ENCODE results near the gene KIF2A.
A peak's percentile ranks its signal among the peaks of the same experiment; 100 is the strongest.
"Not testable (repeated sequence)": the region's sequence is repeated elsewhere in the genome, so short reads cannot be mapped to it uniquely, and the experiment has no call there.

DNA sequence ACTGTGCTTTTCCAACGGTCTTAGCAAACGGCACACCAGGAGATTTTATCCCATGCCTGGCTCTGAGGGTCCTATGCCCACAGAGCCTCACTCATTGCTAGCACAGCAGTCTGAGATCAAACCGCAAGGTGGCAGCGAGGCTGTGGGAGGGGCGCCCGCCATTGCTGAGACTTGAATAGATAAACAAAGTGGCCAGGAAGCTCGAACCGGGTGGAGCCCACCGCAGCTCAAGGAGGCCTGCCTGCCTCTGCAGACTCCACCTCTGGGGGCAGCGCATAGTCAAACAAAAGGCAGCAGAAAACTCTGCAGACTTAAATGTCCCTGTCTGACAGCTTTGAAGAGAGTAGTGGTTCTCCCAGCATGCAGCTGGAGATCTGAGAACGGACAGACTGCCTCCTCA, 14.2 kb upstream of the KIF2A start:
- TF ChIP-seq CTCF (IDR thresholded peaks at IDR 0.05): peak; percentile 16; the same call in 1 of the 2 replicates
- TF ChIP-seq ZFX (IDR thresholded peaks at IDR 0.05; ENCODE audit: borderline replicate concordance): not testable (repeated sequence)

Measured in 22Rv1 (cell line).